Heart left ventricle (tissue), 16 donors: ENCODE results near the gene RCE1. TPM values are rescaled to one million over a fixed set of nuclear protein-coding genes. Genes with fewer than 3 reads are reported as not detected.

ENCODE experiments used
- ATAC-seq, 4 donors: fragments of 200-7000 bp; cut with Tn5 transposase; one replicate each; pipeline ENCODE4 v1.9.1; 2020 to 2022; ENCODE audit warnings: moderate library complexity in 4 of 4, mild to moderate bottlenecking in 3 of 4, moderate number of reproducible peaks in 1 of 4
- DNase-seq, 5 donors: peaks; one replicate each; pipeline ENCODE4 v3.0.0-alpha.2; 2020
- H3K27ac ChIP-seq, 12 donors: fragments of 200-600 bp; sonication (generic) in 4 of 12; one replicate each; pipeline versions ENCODE4 v1.5.0 to v1.8.0; 2016 to 2022; ENCODE audit warnings: mild to moderate bottlenecking in 2 of 12
- H3K27me3 ChIP-seq, 9 donors: fragments of 200-600 bp; sonication (generic) in 2 of 9; one replicate each; pipeline versions ENCODE4 v1.5.1 to v1.8.0; 2016 to 2022; ENCODE audit warnings: mild to moderate bottlenecking in 3 of 9
- H3K36me3 ChIP-seq, 9 donors: fragments of 200-600 bp; sonication (generic) in 2 of 9; one replicate each; pipeline versions ENCODE4 v1.5.0 to v1.8.0; 2018 to 2022; ENCODE audit warnings: mild to moderate bottlenecking in 2 of 9
- H3K4me1 ChIP-seq, 12 donors: fragments of 200-600 bp; sonication (generic) in 4 of 12; one replicate each; pipeline versions ENCODE4 v1.5.0 to v1.8.0; 2016 to 2022; ENCODE audit warnings: mild to moderate bottlenecking in 3 of 12
- H3K4me3 ChIP-seq, 12 donors: fragments of 200-600 bp; sonication (generic) in 4 of 12; one replicate each; pipeline versions ENCODE4 v1.5.0 to v1.8.0; 2017 to 2022; ENCODE audit warnings: mild to moderate bottlenecking in 9 of 12, moderate library complexity in 4 of 12
- H3K9me3 ChIP-seq, 12 donors: fragments of 200-600 bp; sonication (generic) in 4 of 12; one replicate each; pipeline versions ENCODE4 v1.5.0 to v1.8.0; 2016 to 2022; ENCODE audit warnings: mild to moderate bottlenecking in 1 of 12
- POLR2A ChIP-seq, 2 donors: fragments of 450-650 bp; IDR thresholded peaks; one replicate each; pipeline ENCODE4 v1.6.1; 2017; ENCODE audit warnings: antibody characterized with exemption in 2 of 2, mild to moderate bottlenecking in 2 of 2, moderate library complexity in 2 of 2
- WGBS, 4 donors: extraction: QIAGEN DNeasy Blood & Tissue Kit in 2 of 4; methylation state at CpG; one replicate each; pipeline versions ENCODE4 v1.1.5 to v1.1.7; 2013 to 2018; 5-methylcytosine and 5-hydroxymethylcytosine counted together
- intact Hi-C, 10 donors: fragments of 100-400 bp; cut with DNase I; formaldehyde crosslinking; loops; one replicate each; pipeline versions ENCODE4 v1.11.1 to v1.14.2; 2022
- polyA plus RNA-seq, 2 donors: library from polyadenylated mRNA; stranded (reverse); fragments of 200-250 nt; gene quantifications; one replicate each; pipeline ENCODE4 v1.2.3, GENCODE V29; 2013
- total RNA-seq, 9 donors: library from RNA; depleted of rRNA in 2 of 9; stranded (reverse); fragments of >200 nt in 2 of 9; fragmentation: NEBNext Ultra II Directional in 3 of 9; extraction: Animal tissue kit (Norgen Biotek cat#: 25700) in 3 of 9; gene quantifications; one replicate each; pipeline versions ENCODE4 v1.1.0 to v1.2.4, GENCODE V29; 2016 to 2023
- TF ChIP-seq, protein P1 (sequence below), 12 donors: fragments of 200-600 bp; sonication (generic) in 4 of 12; IDR thresholded peaks; one replicate each; pipeline versions ENCODE4 v1.5.0 to v1.8.0; 2018 to 2022; ENCODE audit warnings: antibody characterized with exemption in 12 of 12, mild to moderate bottlenecking in 5 of 12
- donor health status: ischemic (EF 13 %, LVEDD 7.1; RV severe dilation, severe dysfunction).
- donor health status: healthy with polysubstance abuse.
- donor health status: DM: no; HTN: yes; CAD: no.
- donor health status: DM: no; HTN: no; CAD: no.
- donor health status: ischemic (EF 25% LVEDD 6.9; RV normal size, moderate dysfunction).
- donor health status: ischemic (EF 25% LVEDD 5.7; RV mildly dilated, moderate dysfunction).
- donor health status: healthy.
- donor health status: DM: yes; HTN: yes; CAD: no.
- donor health status: ischemic (EF 35%, LVEDD 5.7; RV mildly dilated, moderate dysfunction).
- donor health status: nonischemic (EF 11% LVEDD 7.7; RV severe dilation, severe dysfunction).
- donor health status: DM: yes; HTN: yes; CAD: no.
- donor health status: PGD.
- donor health status: ischemic (EF 29% LVEDD 5.4; RV normal size, mild dysfunction).
- donor health status: nonischemic (EF 23%, LVEDD 6.1; RV moderate dilation, normal function).

RCE1 gene
- total and polyA plus RNA-seq, 11 donors, result 2.1 to 9.5 (median 5.0) TPM

DNA sequence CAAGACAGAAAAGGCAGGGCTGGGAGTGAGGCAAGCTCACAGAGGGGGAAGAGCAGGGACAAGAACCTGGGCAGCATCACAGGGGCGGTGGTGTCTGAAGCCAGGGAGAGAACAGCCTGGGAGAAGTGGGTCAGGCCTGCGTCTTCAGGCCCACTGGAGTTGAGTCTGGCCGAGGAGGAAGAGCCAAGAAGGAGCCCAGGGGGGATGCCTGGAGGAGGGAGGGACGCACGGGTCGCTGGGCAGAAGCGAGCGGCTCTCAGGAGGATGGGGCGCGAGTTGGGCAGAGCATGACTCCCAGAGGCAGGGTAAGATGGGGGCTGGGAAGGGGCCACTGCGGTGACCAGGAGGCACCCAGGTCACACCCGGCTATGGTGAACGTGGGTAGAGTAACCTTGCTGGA, 32.1 kb downstream of the RCE1 start:
- intact Hi-C loops, result no loop called here
- Histone ChIP-seq H3K9me3 (no peaks in the 10 kb centered on the region), H3K4me3 (no peak overlapping the region), H3K27me3 (no peaks in the 10 kb centered on the region), H3K4me1 (peaks cover 0 to 11% (median 0%) of the 10 kb centered on the region in 12 donors), H3K27ac (no peak overlapping the region), H3K36me3 (peaks cover 0 to 10% (median 0%) of the 10 kb centered on the region in 9 donors)
- TF ChIP-seq, protein P1, sequence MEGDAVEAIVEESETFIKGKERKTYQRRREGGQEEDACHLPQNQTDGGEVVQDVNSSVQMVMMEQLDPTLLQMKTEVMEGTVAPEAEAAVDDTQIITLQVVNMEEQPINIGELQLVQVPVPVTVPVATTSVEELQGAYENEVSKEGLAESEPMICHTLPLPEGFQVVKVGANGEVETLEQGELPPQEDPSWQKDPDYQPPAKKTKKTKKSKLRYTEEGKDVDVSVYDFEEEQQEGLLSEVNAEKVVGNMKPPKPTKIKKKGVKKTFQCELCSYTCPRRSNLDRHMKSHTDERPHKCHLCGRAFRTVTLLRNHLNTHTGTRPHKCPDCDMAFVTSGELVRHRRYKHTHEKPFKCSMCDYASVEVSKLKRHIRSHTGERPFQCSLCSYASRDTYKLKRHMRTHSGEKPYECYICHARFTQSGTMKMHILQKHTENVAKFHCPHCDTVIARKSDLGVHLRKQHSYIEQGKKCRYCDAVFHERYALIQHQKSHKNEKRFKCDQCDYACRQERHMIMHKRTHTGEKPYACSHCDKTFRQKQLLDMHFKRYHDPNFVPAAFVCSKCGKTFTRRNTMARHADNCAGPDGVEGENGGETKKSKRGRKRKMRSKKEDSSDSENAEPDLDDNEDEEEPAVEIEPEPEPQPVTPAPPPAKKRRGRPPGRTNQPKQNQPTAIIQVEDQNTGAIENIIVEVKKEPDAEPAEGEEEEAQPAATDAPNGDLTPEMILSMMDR (IDR thresholded peaks at IDR 0.05), result no peak
- 87 to 90% (median 89%) methylated on average over 13 of the region's 13 CpGs for WGBS, 4 donors
- DNase-seq, result peak in 1 of 5 donors; percentile 15
- ATAC-seq, result no peak

DNA sequence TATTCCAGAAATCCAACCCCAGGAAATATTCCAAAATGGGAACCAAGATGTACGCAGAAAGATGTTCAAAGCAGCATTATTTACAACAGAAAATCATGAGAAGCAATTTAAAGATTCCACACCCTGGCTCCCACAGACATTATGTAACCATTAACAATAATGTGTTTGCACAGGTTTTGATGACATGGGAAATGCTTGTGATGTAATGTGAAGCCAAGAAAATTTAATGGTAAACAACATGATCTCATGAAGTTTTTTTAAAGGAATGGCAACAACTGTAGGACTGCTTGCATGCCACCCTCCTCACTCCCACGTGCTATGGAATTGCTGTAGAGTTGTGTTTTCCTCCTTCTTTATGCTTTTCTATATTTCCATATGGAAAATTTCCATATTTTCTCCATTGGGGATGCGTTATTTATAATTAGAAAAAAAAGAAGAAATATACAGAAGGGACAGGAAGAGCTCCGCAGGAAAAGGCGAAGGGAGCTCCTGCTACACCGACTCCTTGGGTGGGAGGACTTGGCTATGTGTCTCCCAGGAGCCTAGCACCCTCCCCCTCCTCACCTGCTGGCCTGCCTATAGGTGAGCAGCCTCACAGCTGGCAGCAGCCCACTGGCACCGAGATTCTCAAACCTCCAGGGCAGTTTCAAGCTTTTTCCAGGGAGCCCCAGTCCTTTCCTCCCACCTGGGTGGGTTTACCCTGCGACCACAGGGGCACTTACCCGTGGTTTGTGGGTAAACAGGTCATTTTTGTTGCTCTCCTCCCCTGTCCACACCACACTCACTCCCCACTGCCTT, 34.5 kb downstream of the RCE1 start:
- no peaks in the 10 kb centered on the region for H3K27me3 ChIP-seq
- H3K27ac ChIP-seq, result no peak overlapping the region
- H3K4me1 ChIP-seq, result peaks cover 0 to 17% (median 0%) of the 10 kb centered on the region in 12 donors
- no peak for TF ChIP-seq POLR2A (IDR thresholded peaks at IDR 0.05)
- TF ChIP-seq, protein P1 (IDR thresholded peaks at IDR 0.05), result no peak
- H3K9me3 ChIP-seq, result no peaks in the 10 kb centered on the region
- DNase-seq (no peak), ATAC-seq (no peak)
- intact Hi-C loops, result no loop called here
- WGBS, 4 donors, result 72 to 86% (median 80%) methylated on average over 9 of the region's 9 CpGs
- H3K4me3 ChIP-seq, result no peak overlapping the region
- no peaks in the 10 kb centered on the region for H3K36me3 ChIP-seq

DNA sequence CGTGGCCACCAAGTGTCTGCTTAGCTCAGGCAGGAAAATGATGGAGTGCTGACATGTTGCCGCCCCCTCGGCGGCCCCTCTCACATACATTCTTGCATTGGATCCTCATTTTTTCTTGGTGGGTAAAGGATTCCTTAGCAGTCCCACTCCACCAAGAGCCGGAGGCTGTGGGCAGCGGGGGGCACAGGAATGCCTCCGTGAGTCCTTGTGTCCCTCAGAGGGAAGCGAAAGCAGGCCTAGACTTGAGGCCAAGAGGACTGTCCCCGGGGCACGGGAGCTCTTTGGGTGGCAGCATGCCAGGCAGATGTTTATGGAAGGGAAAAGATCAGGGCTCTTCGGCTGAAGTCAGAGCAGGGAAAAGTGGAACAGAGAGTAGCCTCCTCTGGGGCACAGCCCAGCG, 35.2 kb downstream of the RCE1 start:
- no peaks in the 10 kb centered on the region for H3K36me3 ChIP-seq
- TF ChIP-seq, protein P1 (IDR thresholded peaks at IDR 0.05), result no peak
- no peak for TF ChIP-seq POLR2A (IDR thresholded peaks at IDR 0.05)
- ATAC-seq (no peak), DNase-seq (no peak)
- 59 to 73% (median 69%) methylated on average over 12 of the region's 12 CpGs for WGBS, 4 donors
- H3K27ac ChIP-seq, result no peak overlapping the region
- no peak overlapping the region for H3K4me3 ChIP-seq
- no peaks in the 10 kb centered on the region for H3K9me3 ChIP-seq
- H3K27me3 ChIP-seq, result no peaks in the 10 kb centered on the region
- H3K4me1 ChIP-seq, result peaks cover 0 to 17% (median 0%) of the 10 kb centered on the region in 12 donors
- intact Hi-C loops, result no loop called here

DNA sequence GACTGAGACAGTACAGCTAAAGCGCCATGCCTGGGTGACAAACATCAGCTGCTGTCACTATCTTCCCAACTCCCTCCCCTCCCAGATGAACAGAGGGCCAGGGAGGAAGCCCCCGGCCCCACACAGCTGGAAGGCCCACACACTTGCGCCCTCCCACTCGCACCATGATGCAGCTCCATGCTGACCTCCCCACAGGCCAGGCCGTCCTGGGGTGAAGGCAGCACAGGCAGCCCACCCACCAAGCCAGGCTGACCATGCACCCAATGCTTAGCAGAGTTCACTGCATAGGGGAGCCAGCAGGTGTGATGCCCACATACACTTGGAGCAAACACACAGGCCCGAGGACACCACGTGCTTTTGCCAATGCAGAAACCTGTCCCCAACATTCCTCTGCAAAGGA, 35.8 kb downstream of the RCE1 start:
- ATAC-seq (no peak), DNase-seq (no peak)
- no peak for TF ChIP-seq POLR2A (IDR thresholded peaks at IDR 0.05)
- TF ChIP-seq, protein P1 (IDR thresholded peaks at IDR 0.05), result no peak
- Histone ChIP-seq H3K4me1 (peaks cover 0 to 17% (median 0%) of the 10 kb centered on the region in 12 donors), H3K27ac (no peak overlapping the region), H3K27me3 (no peaks in the 10 kb centered on the region), H3K36me3 (no peaks in the 10 kb centered on the region), H3K9me3 (no peaks in the 10 kb centered on the region), H3K4me3 (no peak overlapping the region)
- intact Hi-C loops, result no loop called here
- 88 to 97% (median 94%) methylated on average over 4 to 7 of the region's 7 CpGs for WGBS, 4 donors
